ENCODE data around the gene PPP1R14B.
"Not testable (repeated sequence)": the region's sequence is repeated elsewhere in the genome, so short reads cannot be mapped to it uniquely, and the experiment has no call there.

Gene PPP1R14B

GRCh38 chr11:64260147-64260708 is 13.5 kb upstream of the PPP1R14B start:
- no peak for DNase-seq (ENCODE audit: low read depth)

- DNase-seq (ENCODE audit: low read depth), result no peak
Measured at GRCh38 chr11:64259533-64260067, 12.9 kb upstream of the PPP1R14B start.

GRCh38 chr11:64258946-64259532 is 12.3 kb upstream of the PPP1R14B start:
- DNase-seq (ENCODE audit: low read depth), result no peak

GRCh38 chr11:64258356-64258755 is 11.6 kb upstream of the PPP1R14B start:
- DNase-seq (ENCODE audit: low read depth), result no peak

- no peak for DNase-seq (ENCODE audit: low read depth)
Measured at GRCh38 chr11:64256300-64256699, 9.6 kb upstream of the PPP1R14B start.

GRCh38 chr11:64255135-64256128 is 8.7 kb upstream of the PPP1R14B start:
- DNase-seq (ENCODE audit: low read depth), result no peak

- no peak for DNase-seq (ENCODE audit: low read depth)
Measured at GRCh38 chr11:64254326-64254725, 7.6 kb upstream of the PPP1R14B start.

GRCh38 chr11:64253481-64253880 is 6.7 kb upstream of the PPP1R14B start:
- no peak for DNase-seq (ENCODE audit: low read depth)

- DNase-seq (ENCODE audit: low read depth), result no peak
Measured at GRCh38 chr11:64253043-64253442, 6.3 kb upstream of the PPP1R14B start.

- no peak for DNase-seq (ENCODE audit: low read depth)
Measured at GRCh38 chr11:64252003-64252872, 5.5 kb upstream of the PPP1R14B start.

GRCh38 chr11:64251753-64252002 is 4.9 kb upstream of the PPP1R14B start:
- no peak for DNase-seq (ENCODE audit: low read depth)

- no peak for DNase-seq (ENCODE audit: low read depth)
Measured at GRCh38 chr11:64251016-64251752, 4.4 kb upstream of the PPP1R14B start, which contains the start of gene PLCB3. TSS of gene PLCB3 (plus strand) at chr11:64251530. CDS start at chr11:64251650, 120 bp downstream.

- DNase-seq (ENCODE audit: low read depth), result no peak
Measured at GRCh38 chr11:64250415-64251015, 3.8 kb upstream of the PPP1R14B start.

- no peak for DNase-seq (ENCODE audit: low read depth)
Measured at GRCh38 chr11:64249563-64250414, 3.0 kb upstream of the PPP1R14B start.

- DNase-seq (ENCODE audit: low read depth), result no peak
Measured at GRCh38 chr11:64249038-64249437, 2.3 kb upstream of the PPP1R14B start.

GRCh38 chr11:64248578-64248977 is 1.8 kb upstream of the PPP1R14B start:
- DNase-seq (ENCODE audit: low read depth), result no peak

- DNase-seq (ENCODE audit: low read depth), result no peak
Measured at GRCh38 chr11:64247729-64248531, 1.2 kb upstream of the PPP1R14B start.

- not testable (repeated sequence) for DNase-seq (ENCODE audit: low read depth)
Measured at GRCh38 chr11:64246621-64246870, 197 bp downstream of the PPP1R14B start.

All from GM04504 (cell line).